ENCODE measurements around the gene KRTAP10-1. TPM values are rescaled to one million over a fixed set of nuclear protein-coding genes. Genes with fewer than 3 reads are reported as not detected.

KRTAP10-1 gene
- total RNA-seq, 2 experiments from 2014 or later = 0.13 TPM; not detected in 1

DNA sequence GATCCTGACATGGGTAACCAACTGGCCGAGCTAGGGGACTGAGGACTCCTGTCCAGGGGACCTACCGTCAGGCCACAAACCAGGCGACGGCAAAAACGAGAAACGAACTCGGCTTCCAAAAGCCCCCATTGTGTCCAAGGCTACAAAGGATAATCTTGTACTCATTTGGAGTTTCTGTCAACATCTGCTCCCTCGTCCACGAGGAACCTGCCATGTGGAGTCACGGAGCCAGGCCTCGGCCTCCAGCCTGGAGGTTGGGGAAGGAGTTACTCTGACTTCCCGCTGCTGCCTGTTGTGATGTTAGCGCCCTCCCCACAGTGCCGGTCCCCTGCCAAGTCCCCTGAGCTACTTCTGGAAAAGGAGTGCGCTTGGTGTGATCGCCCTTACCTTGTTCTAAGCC is 7.3 kb downstream of the KRTAP10-1 start:
- DNase-seq (ENCODE audit: low spot score) = no peak
- TF ChIP-seq CTCF (conservative IDR thresholded peaks at IDR 0.05; ENCODE audit: low read length) (no peak), EZH2phosphoT487 (IDR thresholded peaks at IDR 0.05; ENCODE audit: borderline replicate concordance, low read depth, low read length) (no peak)
- no peaks in the 10 kb centered on the region for H4K20me1 ChIP-seq (ENCODE audit: insufficient read depth, low read length)
- H3K27ac ChIP-seq (ENCODE audit: low read depth, low read length, poor library complexity, severe bottlenecking) = no peak overlapping the region
- H3K4me2 ChIP-seq (ENCODE audit: low read length) = no peak overlapping the region
- CTCF ChIA-PET (ENCODE audit: unreplicated experiment) = no interaction called here
- no peaks in the 10 kb centered on the region for H3K36me3 ChIP-seq (ENCODE audit: insufficient read depth, low read length)
- H3K79me2 ChIP-seq (ENCODE audit: insufficient read depth, low read depth, low read length) = no peaks in the 10 kb centered on the region
- no peaks in the 10 kb centered on the region for H3K9me2 ChIP-seq (ENCODE audit: insufficient read depth, low read length)
- no peak overlapping the region for H3K4me3 ChIP-seq (ENCODE audit: low read depth, low read length, poor library complexity, severe bottlenecking)
- H3K4me1 ChIP-seq (ENCODE audit: insufficient read depth, low read length, poor library complexity, severe bottlenecking) = no peaks in the 10 kb centered on the region
- POLR2A ChIA-PET = no interaction called here
- intact Hi-C loops (cut with micrococcal nuclease; ENCODE audit: unreplicated experiment) = no loop called here
- no peaks in the 10 kb centered on the region for H3K9me3 ChIP-seq (ENCODE audit: low read length)
- no TSS peak for BruUV-seq (replicated peaks)
- H2AFZ ChIP-seq (ENCODE audit: low read length) = no peak overlapping the region

DNA sequence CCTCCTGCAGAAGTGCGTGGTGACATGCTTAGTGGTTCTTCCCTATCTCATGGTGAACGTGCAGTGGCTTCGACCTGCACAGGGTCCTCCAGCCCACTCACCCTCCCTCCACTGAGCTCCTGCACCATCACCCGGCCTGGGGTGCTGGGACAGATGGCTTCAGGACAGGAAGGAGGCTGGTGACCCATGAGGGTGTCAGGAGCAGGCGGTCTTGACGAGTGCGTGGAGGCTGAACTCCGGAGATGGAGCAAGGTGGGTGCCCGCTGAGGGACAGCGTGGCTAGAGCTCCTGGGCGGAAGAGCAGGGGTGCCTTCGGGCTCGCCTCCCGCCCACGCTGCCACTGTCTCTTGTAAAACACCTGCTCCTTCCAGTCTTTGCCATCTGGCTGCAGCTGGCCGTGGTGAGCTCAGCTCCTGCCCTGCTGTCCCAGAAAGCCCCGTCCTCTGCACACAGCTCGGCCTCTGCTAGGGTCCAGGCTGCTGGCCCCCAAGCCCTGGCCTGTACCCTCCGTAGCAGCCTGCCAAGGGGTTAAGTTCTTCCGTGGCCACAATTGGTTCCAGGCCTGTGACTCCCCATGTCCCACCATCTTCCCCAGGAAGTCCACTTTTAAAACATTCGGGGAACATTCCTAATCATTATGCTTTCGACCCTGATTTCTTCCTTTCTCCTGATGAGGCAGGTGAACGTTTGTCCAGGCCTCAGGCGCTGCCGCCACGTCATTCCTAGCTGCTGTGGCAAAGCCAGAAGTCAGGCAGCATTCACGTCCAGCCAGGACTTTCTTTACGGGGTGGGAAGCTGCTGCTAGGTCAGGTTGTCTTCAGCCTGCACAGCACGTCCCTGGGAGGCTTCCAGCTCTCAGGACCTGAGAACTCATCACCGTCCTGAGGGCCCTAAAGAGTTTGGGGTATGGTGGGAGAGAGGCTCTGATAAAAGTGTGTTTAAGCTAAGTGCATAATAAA is 8.1 kb downstream of the KRTAP10-1 start:
- no peak for TF ChIP-seq CTCF (conservative IDR thresholded peaks at IDR 0.05; ENCODE audit: low read length)
- TF ChIP-seq EZH2phosphoT487 (IDR thresholded peaks at IDR 0.05; ENCODE audit: borderline replicate concordance, low read depth, low read length) = no peak
- no peak overlapping the region for H3K27ac ChIP-seq (ENCODE audit: low read depth, low read length, poor library complexity, severe bottlenecking)
- H4K20me1 ChIP-seq (ENCODE audit: insufficient read depth, low read length) = no peaks in the 10 kb centered on the region
- no peaks in the 10 kb centered on the region for H3K4me1 ChIP-seq (ENCODE audit: insufficient read depth, low read length, poor library complexity, severe bottlenecking)
- H3K9me3 ChIP-seq (ENCODE audit: low read length) = no peaks in the 10 kb centered on the region
- intact Hi-C loops (cut with micrococcal nuclease; ENCODE audit: unreplicated experiment) = no loop called here
- H2AFZ ChIP-seq (ENCODE audit: low read length) = no peak overlapping the region
- no peak overlapping the region for H3K4me2 ChIP-seq (ENCODE audit: low read length)
- H3K4me3 ChIP-seq (ENCODE audit: low read depth, low read length, poor library complexity, severe bottlenecking) = no peak overlapping the region
- DNase-seq (ENCODE audit: low spot score) = no peak
- no peaks in the 10 kb centered on the region for H3K36me3 ChIP-seq (ENCODE audit: insufficient read depth, low read length)
- ChIA-PET POLR2A (no interaction called here), CTCF (ENCODE audit: unreplicated experiment) (interaction anchor here (0.7 kb wide), 1 partner anchor 22 kb away, joined by 3 read pairs; no protein-coding TSS in a partner anchor)
- no peaks in the 10 kb centered on the region for H3K79me2 ChIP-seq (ENCODE audit: insufficient read depth, low read depth, low read length)
- BruUV-seq (replicated peaks) = no TSS peak
- H3K9me2 ChIP-seq (ENCODE audit: insufficient read depth, low read length) = no peaks in the 10 kb centered on the region

All from OCI-LY7 (cell line).